ENCODE measurements around the gene IFNK.

The IFNK gene

DNA sequence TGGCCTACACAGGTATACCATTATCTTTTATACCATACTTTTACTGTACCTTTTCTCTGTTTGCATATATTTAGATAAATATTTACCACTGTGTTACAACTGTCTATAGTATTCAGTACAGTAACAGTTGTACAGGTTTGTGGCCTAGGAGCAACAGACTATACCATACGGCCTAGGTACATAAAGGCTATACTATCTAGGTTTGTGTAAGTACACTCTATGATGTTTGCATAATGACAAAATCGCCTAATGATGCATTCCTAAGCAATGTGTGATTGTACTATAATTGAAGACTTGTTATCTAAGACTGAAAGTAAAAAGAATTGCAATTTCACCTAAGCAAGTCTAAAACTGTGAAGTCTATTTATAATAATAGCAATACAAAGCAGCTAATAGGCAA, 45.3 kb downstream of the IFNK start:
- peaks cover 0 to 8% (median 4%) of the 10 kb centered on the region in 5 donors for H3K36me3 ChIP-seq (ENCODE audit: control insufficient read depth in 5 of 5, insufficient read depth in 5 of 5, low read length in 5 of 5)
- H3K9ac ChIP-seq (ENCODE audit: low read length in 5 of 5): no peak overlapping the region
- no peak overlapping the region for H3K27ac ChIP-seq (ENCODE audit: low read depth, low read length)
- peaks cover 8 to 36% (median 14%) of the 10 kb centered on the region in 5 donors for H3K4me1 ChIP-seq (ENCODE audit: control insufficient read depth in 5 of 5, insufficient read depth in 5 of 5, low read length in 5 of 5)
- no peaks in the 10 kb centered on the region for H3K27me3 ChIP-seq (ENCODE audit: control insufficient read depth in 5 of 5, insufficient read depth in 4 of 5, low read length in 5 of 5)
- H3K9me3 ChIP-seq (ENCODE audit: control insufficient read depth in 5 of 5, low read length in 5 of 5): no peaks in the 10 kb centered on the region
- H3K4me3 ChIP-seq (ENCODE audit: low read depth in 1 of 5, low read length in 5 of 5): no peak overlapping the region

- Histone ChIP-seq H3K9me3 (ENCODE audit: control insufficient read depth in 5 of 5, low read length in 5 of 5) (no peaks in the 10 kb centered on the region), H3K36me3 (ENCODE audit: control insufficient read depth in 5 of 5, insufficient read depth in 5 of 5, low read length in 5 of 5) (peaks cover 0 to 5% (median 4%) of the 10 kb centered on the region in 5 donors), H3K9ac (ENCODE audit: low read length in 5 of 5) (no peak overlapping the region), H3K4me1 (ENCODE audit: control insufficient read depth in 5 of 5, insufficient read depth in 5 of 5, low read length in 5 of 5) (peaks cover 8 to 31% (median 16%) of the 10 kb centered on the region in 5 donors), H3K27ac (ENCODE audit: low read depth, low read length) (peak overlapping the region; percentile 97), H3K4me3 (ENCODE audit: low read depth in 1 of 5, low read length in 5 of 5) (no peak overlapping the region), H3K27me3 (ENCODE audit: control insufficient read depth in 5 of 5, insufficient read depth in 4 of 5, low read length in 5 of 5) (no peaks in the 10 kb centered on the region)
These were observed 46.9 kb downstream of the IFNK start for GRCh38 chr9:27571011-27571410.

- Histone ChIP-seq H3K4me1 (ENCODE audit: control insufficient read depth in 5 of 5, insufficient read depth in 5 of 5, low read length in 5 of 5) (peaks cover 8 to 24% (median 16%) of the 10 kb centered on the region in 5 donors), H3K27ac (ENCODE audit: low read depth, low read length) (peak overlapping the region; percentile 97), H3K9ac (ENCODE audit: low read length in 5 of 5) (peak overlapping the region; percentile 23 to 94 (median 83)), H3K27me3 (ENCODE audit: control insufficient read depth in 5 of 5, insufficient read depth in 4 of 5, low read length in 5 of 5) (no peaks in the 10 kb centered on the region), H3K9me3 (ENCODE audit: control insufficient read depth in 5 of 5, low read length in 5 of 5) (no peaks in the 10 kb centered on the region), H3K4me3 (ENCODE audit: low read depth in 1 of 5, low read length in 5 of 5) (peak overlapping the region in 4 of 5 donors; percentile 67 to 81 (median 78)), H3K36me3 (ENCODE audit: control insufficient read depth in 5 of 5, insufficient read depth in 5 of 5, low read length in 5 of 5) (no peaks in the 10 kb centered on the region)
These were observed 48.0 kb downstream of the IFNK start for GRCh38 chr9:27572061-27572460.

- Histone ChIP-seq H3K27me3 (ENCODE audit: control insufficient read depth in 5 of 5, insufficient read depth in 4 of 5, low read length in 5 of 5) (no peaks in the 10 kb centered on the region), H3K9me3 (ENCODE audit: control insufficient read depth in 5 of 5, low read length in 5 of 5) (no peaks in the 10 kb centered on the region), H3K9ac (ENCODE audit: low read length in 5 of 5) (peak overlapping the region; percentile 57 to 94 (median 83)), H3K36me3 (ENCODE audit: control insufficient read depth in 5 of 5, insufficient read depth in 5 of 5, low read length in 5 of 5) (no peaks in the 10 kb centered on the region), H3K4me1 (ENCODE audit: control insufficient read depth in 5 of 5, insufficient read depth in 5 of 5, low read length in 5 of 5) (peaks cover 8 to 24% (median 16%) of the 10 kb centered on the region in 5 donors), H3K4me3 (ENCODE audit: low read depth in 1 of 5, low read length in 5 of 5) (peak overlapping the region; percentile 67 to 87 (median 79)), H3K27ac (ENCODE audit: low read depth, low read length) (peak overlapping the region; percentile 97)
These were observed 48.5 kb downstream of the IFNK start for GRCh38 chr9:27572566-27572917.

DNA sequence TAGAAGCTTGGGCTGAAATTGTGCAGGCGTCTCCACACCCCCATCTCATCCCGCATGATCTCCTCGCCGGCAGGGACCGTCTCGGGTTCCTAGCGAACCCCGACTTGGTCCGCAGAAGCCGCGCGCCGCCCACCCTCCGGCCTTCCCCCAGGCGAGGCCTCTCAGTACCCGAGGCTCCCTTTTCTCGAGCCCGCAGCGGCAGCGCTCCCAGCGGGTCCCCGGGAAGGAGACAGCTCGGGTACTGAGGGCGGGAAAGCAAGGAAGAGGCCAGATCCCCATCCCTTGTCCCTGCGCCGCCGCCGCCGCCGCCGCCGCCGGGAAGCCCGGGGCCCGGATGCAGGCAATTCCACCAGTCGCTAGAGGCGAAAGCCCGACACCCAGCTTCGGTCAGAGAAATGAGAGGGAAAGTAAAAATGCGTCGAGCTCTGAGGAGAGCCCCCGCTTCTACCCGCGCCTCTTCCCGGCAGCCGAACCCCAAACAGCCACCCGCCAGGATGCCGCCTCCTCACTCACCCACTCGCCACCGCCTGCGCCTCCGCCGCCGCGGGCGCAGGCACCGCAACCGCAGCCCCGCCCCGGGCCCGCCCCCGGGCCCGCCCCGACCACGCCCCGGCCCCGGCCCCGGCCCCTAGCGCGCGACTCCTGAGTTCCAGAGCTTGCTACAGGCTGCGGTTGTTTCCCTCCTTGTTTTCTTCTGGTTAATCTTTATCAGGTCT, 49.0 kb downstream of the IFNK start, which contains the start of gene C9orf72:
Gene C9orf72, minus strand, starts transcription at position 564 of the 716 bp plus-strand sequence. CDS start 6,361 bp downstream, outside the sequence.
- Histone ChIP-seq H3K9me3 (ENCODE audit: control insufficient read depth in 5 of 5, low read length in 5 of 5) (peaks cover 0 to 2% (median 0%) of the 10 kb centered on the region in 5 donors), H3K9ac (ENCODE audit: low read length in 5 of 5) (peak within 1 kb of the TSS; percentile 57 to 94 (median 85)), H3K4me1 (ENCODE audit: control insufficient read depth in 5 of 5, insufficient read depth in 5 of 5, low read length in 5 of 5) (peaks cover 8 to 24% (median 16%) of the 10 kb centered on the region in 5 donors), H3K27ac (ENCODE audit: low read depth, low read length) (peak within 1 kb of the TSS; percentile 97), H3K4me3 (ENCODE audit: low read depth in 1 of 5, low read length in 5 of 5) (peak within 1 kb of the TSS; percentile 67 to 88 (median 81)), H3K36me3 (ENCODE audit: control insufficient read depth in 5 of 5, insufficient read depth in 5 of 5, low read length in 5 of 5) (no peaks in the 10 kb centered on the region), H3K27me3 (ENCODE audit: control insufficient read depth in 5 of 5, insufficient read depth in 4 of 5, low read length in 5 of 5) (no peaks in the 10 kb centered on the region)

- peak overlapping the region; percentile 19 to 87 (median 79) for H3K9ac ChIP-seq (ENCODE audit: low read length in 5 of 5)
- peak overlapping the region; percentile 61 to 88 (median 78) for H3K4me3 ChIP-seq (ENCODE audit: low read depth in 1 of 5, low read length in 5 of 5)
These were observed 49.8 kb downstream of the IFNK start for GRCh38 chr9:27573634-27574590.

More at GRCh38 chr9:27573634-27574590, 49.8 kb downstream of the IFNK start:
- peaks cover 8 to 24% (median 16%) of the 10 kb centered on the region in 5 donors for H3K4me1 ChIP-seq (ENCODE audit: control insufficient read depth in 5 of 5, insufficient read depth in 5 of 5, low read length in 5 of 5)
- H3K27me3 ChIP-seq (ENCODE audit: control insufficient read depth in 5 of 5, insufficient read depth in 4 of 5, low read length in 5 of 5): no peaks in the 10 kb centered on the region
- peaks cover 0 to 7% (median 0%) of the 10 kb centered on the region in 5 donors for H3K9me3 ChIP-seq (ENCODE audit: control insufficient read depth in 5 of 5, low read length in 5 of 5)
- H3K27ac ChIP-seq (ENCODE audit: low read depth, low read length): peak overlapping the region; percentile 97
- H3K36me3 ChIP-seq (ENCODE audit: control insufficient read depth in 5 of 5, insufficient read depth in 5 of 5, low read length in 5 of 5): no peaks in the 10 kb centered on the region

All from subcutaneous abdominal adipose tissue (tissue), 5 donors.